ENCODE results near the gene ADORA1.

ADORA1 gene

GRCh38 chr1:203080456-203080855 lies 47.1 kb upstream of the ADORA1 start:
- H3K4me2 ChIP-seq (ENCODE audit: low read depth, low read length) = no peak overlapping the region
- H3K79me2 ChIP-seq (ENCODE audit: low read length) = no peaks in the 10 kb centered on the region
- TF ChIP-seq CTCF (IDR thresholded peaks at IDR 0.05; ENCODE audit: low read length) (no peak), EZH2 (optimal IDR thresholded peaks at IDR 0.05; ENCODE audit: low read depth, low read length) (no peak), EZH2phosphoT487 (IDR thresholded peaks at IDR 0.05; ENCODE audit: low read length) (no peak)
- no peaks in the 10 kb centered on the region for H3K36me3 ChIP-seq (replicated peaks; ENCODE audit: insufficient read depth, low read length)
- no peaks in the 10 kb centered on the region for H3K9me2 ChIP-seq (replicated peaks; ENCODE audit: insufficient read depth, low read length)
- no peak overlapping the region for H3K9ac ChIP-seq (ENCODE audit: low read length)
- H2AFZ ChIP-seq (ENCODE audit: low read length) = no peak overlapping the region
- H3K27me3 ChIP-seq (replicated peaks; ENCODE audit: insufficient read depth, low read length) = no peaks in the 10 kb centered on the region
- no peak overlapping the region for H3K4me3 ChIP-seq (ENCODE audit: low read length)
- H3F3A ChIP-seq (ENCODE audit: insufficient read depth, low read length) = no peaks in the 10 kb centered on the region
- no peaks in the 10 kb centered on the region for H4K20me1 ChIP-seq (ENCODE audit: insufficient read depth, low read length)
- H3K27ac ChIP-seq (ENCODE audit: low read length) = no peak overlapping the region
- no peak for DNase-seq
- H3K4me1 ChIP-seq (ENCODE audit: low read length) = no peaks in the 10 kb centered on the region
- no peaks in the 10 kb centered on the region for H3K9me3 ChIP-seq (replicated peaks; ENCODE audit: insufficient read depth, low read length)

GRCh38 chr1:203081465-203082230 lies 45.9 kb upstream of the ADORA1 start:
- no peaks in the 10 kb centered on the region for H3K9me2 ChIP-seq (replicated peaks; ENCODE audit: insufficient read depth, low read length)
- H3K9me3 ChIP-seq (replicated peaks; ENCODE audit: insufficient read depth, low read length) = no peaks in the 10 kb centered on the region
- no peak overlapping the region for H3K27ac ChIP-seq (ENCODE audit: low read length)
- no peaks in the 10 kb centered on the region for H4K20me1 ChIP-seq (ENCODE audit: insufficient read depth, low read length)
- H3K4me3 ChIP-seq (ENCODE audit: low read length) = no peak overlapping the region
- no peaks in the 10 kb centered on the region for H3K36me3 ChIP-seq (replicated peaks; ENCODE audit: insufficient read depth, low read length)
- H3K27me3 ChIP-seq (replicated peaks; ENCODE audit: insufficient read depth, low read length) = no peaks in the 10 kb centered on the region
- H3K4me2 ChIP-seq (ENCODE audit: low read depth, low read length) = no peak overlapping the region
- H3K4me1 ChIP-seq (ENCODE audit: low read length) = no peaks in the 10 kb centered on the region
- H3K79me2 ChIP-seq (ENCODE audit: low read length) = no peaks in the 10 kb centered on the region
- H3F3A ChIP-seq (ENCODE audit: insufficient read depth, low read length) = no peaks in the 10 kb centered on the region
- no peak overlapping the region for H2AFZ ChIP-seq (ENCODE audit: low read length)
- no peak for TF ChIP-seq CTCF (IDR thresholded peaks at IDR 0.05; ENCODE audit: low read length)
- TF ChIP-seq EZH2 (optimal IDR thresholded peaks at IDR 0.05; ENCODE audit: low read depth, low read length) = no peak
- TF ChIP-seq EZH2phosphoT487 (IDR thresholded peaks at IDR 0.05; ENCODE audit: low read length) = no peak
- H3K9ac ChIP-seq (ENCODE audit: low read length) = no peak overlapping the region
- DNase-seq = no peak

- Histone ChIP-seq H3K9ac (ENCODE audit: low read length) (no peak overlapping the region), H3K79me2 (ENCODE audit: low read length) (no peaks in the 10 kb centered on the region), H4K20me1 (ENCODE audit: insufficient read depth, low read length) (no peaks in the 10 kb centered on the region), H3K4me2 (ENCODE audit: low read depth, low read length) (no peak overlapping the region), H3K27me3 (replicated peaks; ENCODE audit: insufficient read depth, low read length) (no peaks in the 10 kb centered on the region), H3K4me3 (ENCODE audit: low read length) (no peak overlapping the region), H3K4me1 (ENCODE audit: low read length) (no peaks in the 10 kb centered on the region), H3K9me2 (replicated peaks; ENCODE audit: insufficient read depth, low read length) (no peaks in the 10 kb centered on the region), H3K9me3 (replicated peaks; ENCODE audit: insufficient read depth, low read length) (no peaks in the 10 kb centered on the region), H3K36me3 (replicated peaks; ENCODE audit: insufficient read depth, low read length) (no peaks in the 10 kb centered on the region), H3F3A (ENCODE audit: insufficient read depth, low read length) (no peaks in the 10 kb centered on the region), H2AFZ (ENCODE audit: low read length) (no peak overlapping the region), H3K27ac (ENCODE audit: low read length) (no peak overlapping the region)
- TF ChIP-seq EZH2 (optimal IDR thresholded peaks at IDR 0.05; ENCODE audit: low read depth, low read length) (no peak), CTCF (IDR thresholded peaks at IDR 0.05; ENCODE audit: low read length) (no peak), EZH2phosphoT487 (IDR thresholded peaks at IDR 0.05; ENCODE audit: low read length) (no peak)
- no peak for DNase-seq
Measured at GRCh38 chr1:203082231-203082505, 45.4 kb upstream of the ADORA1 start.

Data from MM.1S (cell line).